ENCODE measurements around the gene SOX13. TPM values are rescaled to one million over a fixed set of nuclear protein-coding genes. Genes with fewer than 3 reads are reported as not detected.

The SOX13 gene
- total and polyA plus RNA-seq, 9 of the 15 experiments (the other 6 are each of a cell fraction or from before 2014, with no cell fraction given): 0.03 to 0.35 (median 0.06) TPM; not detected in 5

GRCh38 chr1:204044448-204044847 is 28.5 kb upstream of the SOX13 start:
- H3K27me3 ChIP-seq (ENCODE audit: control insufficient read depth in 2 of 2, insufficient read depth in 2 of 2, low read length in 2 of 2): peaks cover 3 to 41% of the 10 kb centered on the region in 2 experiments; a peak in 4 of 5 replicates
- H3K4me3 ChIP-seq: no peak overlapping the region
- no TSS peak for BruUV-seq (replicated peaks)
- no peak for DNase-seq (ENCODE audit: extremely low read depth in 1 of 4, low spot score in 3 of 4)
- H3K79me2 ChIP-seq (ENCODE audit: control insufficient read depth, insufficient read depth, low read length): no peaks in the 10 kb centered on the region
- WGBS (ENCODE audit: insufficient coverage, low coverage, missing lambda C conversion rate): 0% methylated on average over 1 of the region's 1 CpG
- CTCF ChIA-PET (ENCODE audit: low intra/inter-chr PET ratio): no interaction called here
- H3K27ac ChIP-seq (ENCODE audit: extremely low read depth, low read depth, low read length): no peak overlapping the region
- no peaks in the 10 kb centered on the region for H3K4me1 ChIP-seq (replicated peaks in 1 of 2; ENCODE audit: control insufficient read depth in 2 of 2, insufficient read depth in 2 of 2, low read length in 2 of 2)
- in situ Hi-C loops (cut with MboI) (no loop called here), intact Hi-C loops (cut with micrococcal nuclease) (no loop called here)
- H3K36me3 ChIP-seq (ENCODE audit: control insufficient read depth, insufficient read depth, low read length): no peaks in the 10 kb centered on the region
- 0 out of 2 replicates have a peak, but pooled peaks have one; percentile 21 for TF ChIP-seq ZNF512 (tag; IDR thresholded peaks at IDR 0.05)
- no peak for TF ChIP-seq ELK3 (CRISPR knock-in tag; IDR thresholded peaks at IDR 0.05)
- TF ChIP-seq TAL1 (IDR thresholded peaks at IDR 0.05): no peak
- no peak for TF ChIP-seq NR2C2 (CRISPR knock-in tag; IDR thresholded peaks at IDR 0.05)
- TF ChIP-seq NR2C2 (tag; IDR thresholded peaks at IDR 0.05): no peak
- no peak for TF ChIP-seq TOE1 (IDR thresholded peaks at IDR 0.05; ENCODE audit: borderline replicate concordance)
- TF ChIP-seq TOE1 (CRISPR knock-in tag; IDR thresholded peaks at IDR 0.05; ENCODE audit: borderline replicate concordance, low read depth): no peak
- ATAC-seq: no peak
- no peak overlapping the region for H3K4me2 ChIP-seq (ENCODE audit: insufficient read depth, low read length)
- no peak overlapping the region for H3K9ac ChIP-seq (ENCODE audit: insufficient read depth in 1 of 2, low read depth in 2 of 2, low read length in 2 of 2)
- POLR2A ChIA-PET: interaction anchor here (0.6 kb wide), 1 partner anchor 244 kb away, joined by 4 read pairs; no protein-coding TSS in a partner anchor
- no peaks in the 10 kb centered on the region for H3K9me3 ChIP-seq (replicated peaks; ENCODE audit: control insufficient read depth, insufficient read depth, low read depth, low read length)
- no peaks in the 10 kb centered on the region for H3K9me1 ChIP-seq (ENCODE audit: control insufficient read depth, insufficient read depth, low read length)
- FAIRE-seq: no peak
- no peaks in the 10 kb centered on the region for H4K20me1 ChIP-seq (replicated peaks; ENCODE audit: control insufficient read depth, insufficient read depth, low read length)
- H2AFZ ChIP-seq (ENCODE audit: low read depth, low read length): no peak overlapping the region
